ENCODE measurements around the gene PLCL1.

DNA sequence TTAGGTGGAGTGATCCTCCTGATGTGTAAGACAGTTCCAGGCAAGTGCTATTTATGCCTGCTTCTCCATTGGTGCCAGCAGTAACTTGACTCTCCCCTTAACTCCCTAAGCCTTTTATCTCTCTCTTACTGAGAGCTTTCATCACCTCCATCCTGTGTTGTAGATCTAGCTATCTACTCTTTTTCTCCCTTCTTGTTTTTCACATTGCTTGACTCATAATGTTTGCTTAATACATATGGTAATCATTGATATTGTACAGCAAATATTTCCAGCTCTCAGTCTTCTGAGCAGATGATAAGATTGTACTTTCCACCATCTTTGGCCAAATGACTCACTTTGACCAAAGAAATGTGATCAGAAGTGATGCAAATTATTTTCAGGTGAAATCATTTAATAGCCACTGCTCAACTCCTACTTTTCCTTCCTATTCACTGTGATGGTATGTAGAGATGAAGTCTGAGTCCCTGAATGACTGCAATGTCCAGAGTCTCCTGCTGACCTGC lies 165.0 kb downstream of the PLCL1 start:
- TF ChIP-seq TCF4 (CRISPR knock-in tag; IDR thresholded peaks at IDR 0.05; ENCODE audit: borderline replicate concordance) (no peak), PPARA (CRISPR knock-in tag; IDR thresholded peaks at IDR 0.05; ENCODE audit: borderline replicate concordance) (no peak), OSR1 (CRISPR knock-in tag; IDR thresholded peaks at IDR 0.05) (no peak)

All from SK-N-SH treated with all-trans-retinoic acid at 6 μM for 48 hours (cell line).